Stimulated activated CD4-positive, alpha-beta T cell treated with anti-CD3 and anti-CD28 coated beads, TNF-alpha, amount 100 ng/mL, for 1 hour (primary cell): ENCODE results near the gene COX6B1.
"Not testable (repeated sequence)": the region's sequence is repeated elsewhere in the genome, so short reads cannot be mapped to it uniquely, and the experiment has no call there.

ENCODE experiments used
- DNase-seq, 3 donors: peaks; one replicate each; pipeline ENCODE4 v3.0.0-alpha.2; 2020; ENCODE audit warnings: low read depth in 3 of 3, low spot score in 1 of 3

COX6B1 gene, protein sequence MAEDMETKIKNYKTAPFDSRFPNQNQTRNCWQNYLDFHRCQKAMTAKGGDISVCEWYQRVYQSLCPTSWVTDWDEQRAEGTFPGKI

DNA sequence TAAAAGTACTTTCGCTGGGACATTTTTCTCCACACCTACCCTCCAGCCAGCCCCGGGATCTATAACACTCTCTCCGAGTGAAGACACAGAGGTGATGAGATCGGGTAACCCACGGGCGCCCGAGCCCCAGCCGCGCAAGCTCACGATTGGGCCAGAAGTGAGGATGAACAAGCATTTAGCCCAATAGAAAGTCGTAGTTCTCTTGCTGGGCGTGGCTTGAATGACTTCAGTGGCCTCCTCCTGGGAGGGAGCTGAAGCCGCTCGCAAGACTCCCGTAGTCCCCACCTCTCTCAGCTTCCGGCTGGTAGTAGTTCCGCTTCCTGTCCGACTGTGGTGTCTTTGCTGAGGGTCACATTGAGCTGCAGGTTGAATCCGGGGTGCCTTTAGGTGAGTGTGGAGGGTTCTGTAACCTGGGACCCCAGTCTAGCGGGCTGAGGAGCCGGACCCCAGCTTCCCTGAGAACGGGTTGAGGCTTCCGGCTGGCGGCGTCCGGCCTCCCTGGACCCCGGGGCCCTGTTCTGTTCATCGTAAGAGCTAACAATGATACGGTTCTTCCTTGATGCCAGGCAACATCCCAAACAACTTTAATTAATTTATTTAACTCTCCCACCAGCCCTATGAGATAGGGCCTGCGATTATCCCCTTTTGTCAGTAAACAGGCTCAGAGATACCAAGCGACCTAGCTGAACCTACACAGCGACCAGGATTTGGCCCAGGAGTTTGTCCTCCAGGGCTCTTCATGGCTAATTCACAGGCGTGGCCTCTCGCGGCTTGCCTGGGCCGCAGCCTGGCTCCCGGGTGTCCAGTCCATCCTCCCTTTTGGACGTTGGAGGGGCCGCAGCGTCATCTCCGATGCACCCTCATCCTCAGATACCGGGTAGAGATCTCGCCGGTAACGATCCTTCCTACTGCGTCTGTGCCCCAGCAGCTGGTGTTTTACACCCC, at the start of gene COX6B1:
Gene COX6B1, plus strand, starts transcription at position 307 of the 945 bp plus-strand sequence. CDS start 2,921 bp downstream, outside the sequence.
- DNase-seq, result peak; percentile 68 to 83 (median 80)

DNA sequence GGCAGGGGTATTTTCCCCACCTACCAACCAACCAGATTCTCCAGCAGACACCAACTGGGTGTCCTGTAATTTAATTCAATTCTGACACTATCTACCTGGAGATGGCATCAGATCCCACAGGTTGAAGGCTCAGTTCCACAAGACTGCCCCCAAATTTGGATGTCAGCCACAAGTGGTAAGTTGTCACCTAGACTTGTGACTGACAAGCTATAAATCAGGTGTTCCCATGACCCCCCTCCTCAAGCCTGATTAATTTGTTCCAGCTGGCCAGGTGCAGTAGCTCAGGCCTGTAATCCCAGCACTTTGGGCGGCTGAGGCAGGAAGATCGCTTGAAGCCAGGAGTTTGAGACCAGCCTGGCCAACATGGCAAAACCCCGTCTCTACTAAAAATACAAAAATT, 46.2 kb upstream of the COX6B1 start:
- no peak for DNase-seq

DNA sequence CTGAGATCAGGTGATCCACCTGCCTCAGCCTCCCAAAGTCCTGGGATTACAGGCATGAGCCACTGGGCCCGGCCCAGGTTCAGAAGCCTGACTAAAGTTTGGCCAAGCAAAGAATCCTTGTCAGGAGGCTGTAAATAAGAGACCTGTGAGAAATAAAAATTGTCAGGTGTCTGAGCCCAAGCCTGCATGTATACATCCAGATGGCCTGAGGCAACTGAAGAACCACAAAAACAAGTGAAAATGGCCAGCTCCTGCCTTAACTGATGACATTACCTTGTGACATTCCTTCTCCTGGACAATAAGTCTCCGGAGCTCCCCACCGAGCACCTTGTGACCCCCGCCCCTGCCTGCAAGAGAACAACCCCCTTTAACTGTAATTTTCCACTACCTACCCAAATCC, 43.7 kb upstream of the COX6B1 start:
- DNase-seq, result not testable (repeated sequence)

DNA sequence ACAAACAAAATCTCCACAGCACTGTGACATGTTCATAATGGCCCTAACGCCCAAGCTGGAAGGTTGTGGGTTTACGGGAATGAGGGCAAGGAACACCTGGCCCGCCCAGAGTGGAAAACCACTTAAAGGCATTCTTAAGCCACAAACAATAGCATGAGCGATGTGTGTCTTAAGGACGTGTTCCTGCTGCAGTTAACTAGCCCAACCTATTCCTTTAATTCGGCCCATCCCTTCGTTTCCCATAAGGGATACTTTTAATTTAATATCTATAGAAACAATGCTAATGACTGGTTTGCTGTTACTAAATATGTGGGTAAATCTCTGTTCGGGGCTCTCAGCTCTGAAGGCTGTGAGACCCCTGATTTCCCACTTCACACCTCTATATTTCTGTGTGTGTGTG, 41.0 kb upstream of the COX6B1 start:
- not testable (repeated sequence) for DNase-seq

DNA sequence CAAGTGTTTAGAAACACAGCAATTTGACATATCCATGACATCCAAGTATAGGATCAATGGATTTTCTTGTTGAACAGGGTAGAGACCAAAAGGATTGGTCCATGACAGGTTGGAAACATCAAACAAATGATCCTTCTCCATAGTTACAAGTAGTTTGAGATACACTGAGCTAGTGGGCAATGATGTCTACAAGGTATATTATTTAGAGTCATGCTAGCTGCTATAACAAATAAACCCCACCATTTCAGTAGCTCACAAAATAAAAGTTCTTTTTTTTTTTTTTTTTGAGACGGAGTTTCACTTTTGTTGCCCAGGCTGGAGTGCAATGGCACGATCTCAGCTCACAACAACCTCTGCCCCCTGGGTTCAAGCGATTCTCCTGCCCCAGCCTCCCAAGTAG, 40.5 kb upstream of the COX6B1 start:
- no peak for DNase-seq

DNA sequence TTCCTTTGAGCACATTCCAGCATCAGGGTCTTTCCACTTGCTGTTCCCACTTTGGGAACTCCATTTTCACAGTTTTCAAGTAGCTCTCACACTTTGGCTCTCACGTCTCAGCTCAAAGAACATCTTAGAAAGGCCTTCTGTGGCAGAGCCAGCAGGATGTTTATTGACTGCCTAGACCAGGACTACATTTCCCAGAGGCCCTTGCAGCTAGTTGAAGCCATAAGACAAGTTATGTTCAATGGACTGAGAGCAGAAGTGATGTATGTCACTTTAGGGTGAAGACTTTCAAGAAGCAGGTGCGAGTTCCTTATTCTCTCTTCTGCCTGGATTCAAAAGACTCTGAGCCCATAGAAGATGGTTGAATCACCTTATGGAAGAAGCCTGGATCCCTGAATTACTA, 39.9 kb upstream of the COX6B1 start:
- no peak for DNase-seq

DNA sequence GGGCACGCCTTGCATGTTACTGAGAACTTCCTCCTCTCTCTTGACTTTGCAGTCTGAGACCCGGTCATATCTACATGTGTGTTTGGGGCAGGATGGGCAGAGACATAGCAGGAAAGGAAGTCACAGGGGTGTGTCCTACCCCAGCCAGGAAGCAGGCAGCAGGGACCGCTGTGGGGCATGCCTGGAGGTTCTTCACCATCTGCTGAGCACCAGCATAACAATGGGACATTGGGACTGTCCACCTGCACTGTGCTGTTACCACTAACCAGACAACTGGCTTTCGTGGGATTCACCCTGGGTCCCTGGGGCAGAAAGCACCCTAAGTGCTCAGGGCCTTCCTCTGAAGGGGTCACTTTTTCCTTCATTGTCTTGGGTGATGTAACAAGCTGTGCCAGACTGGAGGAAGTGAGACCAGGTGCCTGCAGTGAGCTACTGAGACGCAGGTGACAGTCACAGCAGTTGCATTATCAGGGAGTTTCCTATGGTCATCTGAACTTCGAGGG, 38.2 kb upstream of the COX6B1 start:
- DNase-seq, result no peak

DNA sequence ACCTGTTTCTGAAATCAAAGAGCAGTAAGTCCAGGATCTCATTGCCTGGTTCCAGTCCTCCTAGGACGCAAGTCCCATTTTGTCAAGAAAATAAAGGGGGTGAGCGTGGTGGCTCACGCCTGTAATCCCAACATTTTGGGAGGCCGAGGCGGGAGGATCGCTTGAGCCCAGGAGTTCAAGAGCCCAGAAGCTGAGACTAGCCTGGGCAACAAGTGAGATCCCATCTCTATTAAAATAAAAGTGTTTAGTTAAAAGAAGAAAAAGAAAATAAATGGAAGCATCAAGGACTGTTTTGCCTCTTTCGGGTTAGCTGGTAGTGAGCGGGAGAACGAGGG, 35.9 kb upstream of the COX6B1 start:
- DNase-seq, result no peak

DNA sequence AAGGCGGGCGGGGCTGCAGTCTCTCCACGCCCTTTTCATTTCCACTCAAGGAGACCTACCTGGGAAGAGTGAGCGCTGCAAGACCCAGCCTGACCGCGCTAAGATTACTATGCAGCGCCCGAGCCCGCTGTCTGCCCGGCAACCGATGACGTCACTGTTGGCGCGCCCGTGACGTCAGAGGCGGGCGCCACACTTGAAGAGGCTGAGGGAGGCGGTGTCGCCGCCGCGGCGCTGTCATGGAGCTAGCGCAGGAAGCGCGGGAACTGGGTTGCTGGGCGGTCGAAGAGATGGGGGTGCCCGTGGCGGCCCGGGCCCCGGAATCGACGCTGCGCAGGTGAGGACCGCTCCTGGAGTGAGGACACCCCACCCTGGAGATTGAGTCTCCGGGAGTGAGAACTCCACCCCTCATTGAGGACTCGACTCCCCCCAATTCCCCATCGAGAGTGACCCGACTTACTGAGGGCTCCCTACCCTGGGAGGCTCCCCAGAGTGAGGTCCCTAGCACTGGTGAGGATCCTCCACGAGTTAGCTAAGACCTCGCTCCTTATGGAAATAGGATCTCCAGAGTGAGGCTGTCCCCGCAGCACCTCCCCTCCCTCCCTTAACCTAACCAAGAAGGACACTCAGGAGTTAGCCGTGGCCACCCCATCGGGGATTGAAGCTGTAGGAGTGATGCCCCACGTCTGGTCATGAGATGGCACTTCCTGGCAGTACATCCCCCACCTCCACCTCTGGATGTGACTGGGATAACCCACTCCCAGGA, 35.4 kb upstream of the COX6B1 start, which contains the start of gene HAUS5:
Gene HAUS5, plus strand, starts transcription at position 177 of the 763 bp plus-strand sequence. Its CDS starts 60 bp downstream, at position 237.
- peak; percentile 86 to 98 (median 93) for DNase-seq

DNA sequence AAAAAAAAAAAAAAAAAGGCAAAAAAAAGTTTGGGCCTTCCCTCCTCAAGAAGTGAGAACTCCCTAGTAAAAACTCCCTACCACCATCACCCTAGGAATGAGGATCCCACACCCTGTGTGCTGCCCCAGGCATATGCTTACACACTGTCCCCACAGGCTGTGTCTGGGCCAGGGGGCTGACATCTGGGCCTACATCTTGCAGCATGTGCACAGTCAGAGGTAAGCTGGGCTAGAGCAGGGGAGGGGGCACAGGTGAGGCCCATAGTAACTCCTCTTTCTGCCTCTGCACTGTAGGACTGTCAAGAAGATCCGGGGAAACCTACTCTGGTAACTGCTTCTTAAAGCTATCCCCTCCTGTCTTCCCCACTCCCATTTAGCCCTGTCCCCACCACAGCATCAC, 34.5 kb upstream of the COX6B1 start:
- no peak for DNase-seq

DNA sequence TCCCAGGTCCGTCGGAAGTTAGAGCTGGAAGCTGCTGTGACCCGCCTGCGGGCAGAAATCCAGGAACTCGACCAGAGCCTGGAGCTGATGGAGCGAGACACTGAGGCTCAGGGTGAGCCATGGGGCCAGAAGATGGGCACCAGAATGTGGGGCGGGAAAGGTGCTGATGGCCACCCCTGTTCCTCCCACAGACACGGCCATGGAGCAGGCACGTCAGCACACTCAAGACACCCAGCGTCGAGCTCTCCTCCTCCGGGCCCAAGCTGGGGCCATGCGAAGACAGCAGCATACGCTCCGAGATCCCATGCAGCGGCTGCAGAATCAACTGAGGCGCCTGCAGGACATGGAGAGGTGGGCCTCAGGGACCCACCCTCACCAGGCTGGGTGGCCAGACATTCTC, 33.1 kb upstream of the COX6B1 start:
- DNase-seq, result no peak

DNA sequence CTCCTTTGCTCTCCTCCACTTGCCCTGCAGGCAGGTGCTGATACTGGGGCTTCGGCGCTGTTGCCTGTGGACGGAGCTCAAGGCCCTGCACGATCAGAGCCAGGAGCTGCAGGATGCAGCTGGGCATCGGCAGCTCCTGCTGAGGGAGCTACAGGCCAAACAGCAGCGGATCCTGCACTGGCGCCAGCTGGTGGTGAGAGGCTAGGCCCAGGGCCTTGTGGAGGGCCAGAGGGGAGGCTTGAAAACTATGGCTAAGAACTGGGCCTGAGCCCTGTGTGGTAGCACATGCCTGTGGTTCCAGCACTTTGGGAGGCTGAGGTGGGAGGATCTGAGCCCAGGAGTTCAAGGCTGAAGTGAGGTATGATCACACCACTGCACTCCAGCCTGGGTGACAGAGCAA, 29.3 kb upstream of the COX6B1 start:
- no peak for DNase-seq

DNA sequence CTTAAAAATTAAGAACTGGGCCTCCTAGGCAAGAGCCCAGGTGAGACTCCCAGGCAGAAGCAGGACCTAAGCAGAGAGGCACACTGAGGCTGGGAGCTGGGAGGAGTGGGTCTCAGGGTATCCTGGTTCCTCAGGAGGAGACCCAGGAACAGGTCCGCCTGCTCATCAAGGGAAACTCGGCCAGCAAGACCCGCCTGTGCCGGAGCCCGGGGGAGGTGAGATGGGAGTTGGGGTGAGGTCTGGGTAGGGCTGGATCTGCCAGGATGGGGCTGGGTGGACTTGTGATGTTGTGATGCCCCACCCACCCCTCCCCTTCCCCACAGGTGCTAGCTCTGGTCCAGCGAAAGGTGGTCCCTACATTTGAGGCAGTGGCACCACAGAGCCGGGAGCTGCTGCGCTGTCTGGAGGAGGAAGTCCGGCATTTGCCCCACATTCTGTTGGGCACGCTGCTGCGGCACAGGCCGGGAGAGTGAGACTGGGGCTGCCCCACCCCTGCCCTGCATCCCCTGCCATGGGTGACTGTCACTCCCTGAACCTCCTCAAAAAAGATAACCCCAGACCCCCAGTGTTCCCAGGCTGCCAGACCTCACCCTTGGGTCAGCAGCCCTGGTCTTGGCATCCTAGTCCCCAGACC, 28.7 kb upstream of the COX6B1 start:
- no peak for DNase-seq

DNA sequence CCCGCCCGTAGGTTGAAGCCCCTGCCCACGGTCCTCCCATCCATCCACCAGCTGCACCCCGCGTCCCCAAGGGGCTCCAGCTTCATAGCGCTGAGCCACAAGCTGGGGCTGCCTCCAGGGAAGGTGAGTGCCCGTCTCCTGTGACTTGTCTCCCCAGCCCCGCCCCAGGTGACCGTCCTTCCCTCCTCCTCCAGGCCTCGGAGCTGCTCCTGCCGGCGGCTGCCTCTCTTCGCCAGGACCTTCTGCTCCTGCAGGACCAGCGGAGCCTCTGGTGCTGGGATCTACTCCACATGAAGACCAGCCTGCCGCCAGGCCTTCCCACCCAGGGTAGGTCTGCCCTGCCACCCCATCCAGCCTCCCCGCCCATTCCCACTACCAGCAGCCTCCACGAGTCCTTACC, 28.1 kb upstream of the COX6B1 start:
- DNase-seq, result no peak

DNA sequence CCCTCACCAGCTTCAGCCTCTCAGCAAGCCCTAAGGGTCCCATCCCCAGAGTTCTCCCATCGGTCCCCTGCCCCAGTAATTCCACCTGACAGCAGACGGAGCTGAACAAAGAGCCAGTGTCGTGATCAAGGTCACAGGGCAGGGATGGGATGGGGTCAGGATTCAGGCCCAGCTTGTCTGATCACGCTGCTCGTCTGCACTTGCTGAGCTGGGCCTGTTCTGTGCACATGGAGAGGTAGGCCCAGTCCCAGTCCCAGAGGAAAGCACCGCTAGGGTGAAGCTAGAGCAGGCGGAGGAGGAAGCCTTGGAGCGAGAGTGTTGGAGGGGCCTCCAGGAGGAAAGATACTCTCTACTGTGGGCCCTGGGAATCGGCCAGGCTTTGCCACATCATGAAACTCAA, 26.4 kb upstream of the COX6B1 start:
- no peak for DNase-seq

DNA sequence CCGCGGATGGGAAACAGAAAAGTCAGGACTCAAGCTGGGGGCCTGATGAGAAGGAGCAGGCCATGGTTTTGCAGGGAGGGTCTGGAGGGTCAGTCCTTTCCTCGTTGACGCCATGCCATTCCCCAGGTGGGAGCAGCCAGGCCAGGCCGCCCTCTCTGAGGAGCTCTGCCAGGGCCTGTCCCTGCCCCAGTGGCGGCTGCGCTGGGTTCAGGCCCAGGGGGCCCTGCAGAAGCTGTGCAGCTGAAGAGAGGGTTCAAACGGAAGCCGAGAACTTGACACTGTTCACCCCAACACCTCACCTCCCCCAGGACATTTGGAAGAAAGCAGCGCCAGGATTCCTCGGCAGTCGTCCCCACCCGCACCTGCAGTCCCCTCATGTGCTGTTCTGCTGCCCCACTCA, 25.4 kb upstream of the COX6B1 start:
- DNase-seq, result no peak

DNA sequence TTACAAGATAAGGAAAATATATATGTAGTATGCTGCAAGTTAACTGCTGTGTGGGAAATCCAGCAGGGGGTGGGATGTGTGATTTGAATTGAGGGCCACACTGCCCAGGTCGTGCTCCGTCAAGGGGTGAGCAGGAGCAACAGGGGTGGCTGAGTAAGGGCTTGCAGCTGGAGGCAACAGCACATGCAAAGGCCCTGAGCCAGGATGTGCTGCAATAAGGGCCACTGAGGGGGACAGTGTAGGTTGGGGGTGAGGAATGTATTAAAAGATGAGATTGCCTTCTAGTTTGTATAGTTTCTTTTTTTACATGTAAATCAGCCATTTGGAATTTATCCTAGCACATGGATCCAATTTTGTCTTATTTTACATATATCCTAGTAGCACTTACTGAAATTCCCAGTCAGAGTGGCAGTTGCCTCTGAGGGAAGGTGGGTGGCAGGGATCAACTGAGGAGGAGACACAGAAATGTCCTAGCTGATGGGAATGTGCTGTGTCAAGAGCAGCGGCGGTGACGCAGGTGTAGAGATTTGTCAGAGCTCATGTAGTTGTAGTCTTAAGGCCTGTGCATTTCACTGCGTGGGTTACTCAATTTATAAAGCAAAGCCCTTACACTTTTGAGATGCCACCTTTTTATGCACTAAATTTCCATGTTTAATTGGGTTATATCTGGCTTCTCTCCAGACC, 24.7 kb upstream of the COX6B1 start:
- no peak for DNase-seq

DNA sequence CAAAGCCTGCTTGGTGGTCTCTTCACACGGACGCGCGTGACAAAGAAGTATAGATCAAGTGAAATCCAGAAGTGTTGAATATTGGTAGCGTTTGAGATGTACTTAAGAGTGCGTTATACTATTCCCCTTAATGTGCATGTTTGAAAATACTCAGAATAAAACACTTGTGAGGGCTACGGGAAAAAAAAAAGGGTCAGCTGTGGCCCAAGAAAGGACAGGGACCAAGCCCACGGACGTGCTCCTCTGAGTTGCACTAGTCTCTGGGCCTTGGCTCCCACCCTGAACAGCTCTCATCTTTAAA, 19.9 kb upstream of the COX6B1 start:
- no peak for DNase-seq

DNA sequence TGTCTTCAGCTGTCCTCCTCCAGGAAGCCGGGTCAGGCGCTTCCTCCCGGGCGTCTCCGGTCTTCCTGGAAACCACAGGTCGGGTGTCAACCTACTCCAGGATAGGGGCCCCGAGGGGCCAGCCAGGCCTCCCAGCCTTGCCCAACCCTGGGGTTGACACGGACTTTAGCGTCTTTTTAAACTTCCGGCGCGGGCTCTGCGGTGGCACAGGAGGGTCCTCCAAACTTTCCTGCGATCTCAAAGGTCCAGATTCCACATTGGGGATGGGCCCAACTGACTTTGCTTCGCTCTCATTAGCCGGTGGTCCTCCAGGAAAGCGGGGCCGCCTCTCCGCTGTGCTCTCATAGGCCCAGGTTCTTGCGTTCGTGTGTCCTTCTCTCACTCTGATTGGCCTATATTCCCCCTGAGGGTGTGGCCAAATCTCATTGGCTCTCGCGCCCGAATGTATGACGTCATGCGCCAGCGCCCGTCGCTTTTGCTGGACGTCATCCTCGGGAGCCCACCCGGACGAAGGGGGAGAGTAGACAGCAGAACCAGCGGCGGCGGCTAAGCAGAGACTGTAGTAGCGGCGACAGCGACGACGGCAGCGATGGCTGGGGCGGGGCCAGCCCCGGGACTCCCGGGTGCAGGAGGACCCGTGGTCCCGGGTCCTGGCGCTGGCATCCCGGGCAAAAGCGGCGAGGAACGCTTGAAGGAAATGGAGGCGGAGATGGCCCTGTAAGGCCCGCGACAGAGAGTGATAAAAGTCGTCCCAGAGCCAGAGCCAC, 19.4 kb upstream of the COX6B1 start, which contains the start of gene RBM42:
Gene RBM42, plus strand, starts transcription at position 472 of the 767 bp plus-strand sequence. Its CDS starts 118 bp downstream, at position 590.
- peak; percentile 88 to 96 (median 91) for DNase-seq

DNA sequence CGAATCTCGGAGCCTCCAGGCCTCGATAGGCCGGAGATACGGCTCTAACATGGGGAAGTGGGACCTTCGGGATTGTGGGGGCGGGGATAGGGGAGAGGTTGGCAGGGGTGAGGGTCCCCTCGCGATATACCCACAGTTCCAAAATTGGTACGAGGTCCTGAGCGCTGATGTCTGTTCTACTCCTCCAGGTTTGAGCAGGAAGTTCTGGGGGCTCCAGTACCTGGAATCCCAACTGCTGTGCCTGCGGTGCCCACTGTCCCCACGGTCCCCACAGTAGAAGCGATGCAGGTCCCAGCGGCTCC, 18.8 kb upstream of the COX6B1 start:
- DNase-seq, result no peak
